Cardiac septum (tissue), 1 donor: ENCODE results near the gene RRM1. TPM values are rescaled to one million over a fixed set of nuclear protein-coding genes. Genes with fewer than 3 reads are reported as not detected.
A peak's percentile ranks its signal among the peaks of the same experiment; 100 is the strongest.
"Not testable (repeated sequence)": the region's sequence is repeated elsewhere in the genome, so short reads cannot be mapped to it uniquely, and the experiment has no call there.

Experiments
- DNase-seq: peaks from one replicate; pipeline ENCODE4 v3.0.0-alpha.2; 2020; ENCODE audit warnings: low spot score
- intact Hi-C: fragments of 100-400 bp; cut with DNase I; formaldehyde crosslinking; loops from one replicate; pipeline ENCODE4 v1.14.0; 2022
- long read RNA-seq: library from polyadenylated mRNA; unstranded; transcript quantifications from one replicate; pipeline ENCODE4 v2.0.0, GENCODE V29; 2021
- total RNA-seq: library from RNA; stranded (reverse); fragmentation: NEBNext Ultra II Directional; extraction: Animal tissue kit (Norgen Biotek cat#: 25700); gene quantifications from one replicate; pipeline ENCODE4 v1.2.1, GENCODE V29; 2021
- donor health status: DM: no; HTN: no; CAD: no.

RRM1 gene
- 33.9 TPM for total RNA-seq
- long read RNA-seq, transcript RRM1-201 (19 exons, 3,076 nt), result major isoform, 39 of 51 reads
- long read RNA-seq, partial matches to known transcripts, result 12 of 51 reads
- long read RNA-seq, other reads (novel, unspliced or antisense), result 0 of 51 reads

- peak; percentile 95 for DNase-seq
- intact Hi-C loops, result no loop called here
Observed at GRCh38 chr11:4094348-4095291, at the start of gene RRM1. Gene RRM1 (plus strand): TSS chr11:4094799. CDS start chr11:4095013, 214 bp downstream.

- no peak for DNase-seq
- intact Hi-C loops, result loop anchor here (2.0 to 5.0 kb wide), 3 partner anchors 20 to 98 kb away; no protein-coding TSS in a partner anchor
Observed at GRCh38 chr11:4044976-4045646, 49.5 kb upstream of the RRM1 start.

GRCh38 chr11:4048340-4048739 lies 46.3 kb upstream of the RRM1 start:
- intact Hi-C loops, result loop anchor here (5.0 kb wide), 1 partner anchor 91 kb away; no protein-coding TSS in a partner anchor
- no peak for DNase-seq

- intact Hi-C loops, result loop anchor here (5.0 kb wide), 1 partner anchor 92 kb away; no protein-coding TSS in a partner anchor
- DNase-seq, result no peak
Observed at GRCh38 chr11:4049006-4049405, 45.6 kb upstream of the RRM1 start.

GRCh38 chr11:4050138-4050537 lies 44.5 kb upstream of the RRM1 start:
- intact Hi-C loops, result no loop called here

GRCh38 chr11:4053200-4053599 lies 41.4 kb upstream of the RRM1 start:
- intact Hi-C loops, DNase-seq: not testable (repeated sequence)

More at GRCh38 chr11:4050138-4050537, 44.5 kb upstream of the RRM1 start:
- no peak for DNase-seq

GRCh38 chr11:4054643-4055042 lies 40.0 kb upstream of the RRM1 start:
- intact Hi-C loops, result no loop called here
- no peak for DNase-seq

- no peak for DNase-seq
- intact Hi-C loops, result no loop called here
Observed at GRCh38 chr11:4059424-4059823, 35.2 kb upstream of the RRM1 start.

GRCh38 chr11:4060182-4060923 lies 34.2 kb upstream of the RRM1 start:
- DNase-seq, result no peak
- intact Hi-C loops, result no loop called here

- no peak for DNase-seq
- intact Hi-C loops, result no loop called here
Observed at GRCh38 chr11:4061700-4062099, 32.9 kb upstream of the RRM1 start.

GRCh38 chr11:4063348-4063747 lies 31.3 kb upstream of the RRM1 start:
- DNase-seq, result no peak
- intact Hi-C loops, result no loop called here

- intact Hi-C loops, result loop anchor here (2.0 kb wide), 1 partner anchor 20 kb away; no protein-coding TSS in a partner anchor
- no peak for DNase-seq
Observed at GRCh38 chr11:4064278-4064955, 30.2 kb upstream of the RRM1 start.

GRCh38 chr11:4065086-4065485 lies 29.5 kb upstream of the RRM1 start:
- no peak for DNase-seq
- intact Hi-C loops, result loop anchor here (2.0 kb wide), 1 partner anchor 20 kb away; no protein-coding TSS in a partner anchor

GRCh38 chr11:4065601-4066377 lies 28.8 kb upstream of the RRM1 start:
- intact Hi-C loops, result loop anchor here (2.0 kb wide), 1 partner anchor 21 kb away; no protein-coding TSS in a partner anchor
- DNase-seq, result no peak

- intact Hi-C loops, result no loop called here
Observed at GRCh38 chr11:4066910-4067309, 27.7 kb upstream of the RRM1 start.

GRCh38 chr11:4068962-4069361 lies 25.6 kb upstream of the RRM1 start:
- intact Hi-C loops, result no loop called here

More at GRCh38 chr11:4066910-4067309, 27.7 kb upstream of the RRM1 start:
- no peak for DNase-seq

GRCh38 chr11:4071325-4071724 lies 23.3 kb upstream of the RRM1 start:
- no peak for DNase-seq
- intact Hi-C loops, result no loop called here

More at GRCh38 chr11:4068962-4069361, 25.6 kb upstream of the RRM1 start:
- DNase-seq, result no peak

GRCh38 chr11:4071914-4072313 lies 22.7 kb upstream of the RRM1 start:
- intact Hi-C loops, result loop anchor here (1.0 kb wide), 2 partner anchors 217 to 223 kb away; partner anchors contain the start of gene STIM1
- no peak for DNase-seq
